ENCODE results near the gene RIMKLA. TPM values are rescaled to one million over a fixed set of nuclear protein-coding genes. Genes with fewer than 3 reads are reported as not detected.
A peak's percentile ranks its signal among the peaks of the same experiment; 100 is the strongest.

RIMKLA gene
- total and polyA plus RNA-seq, 2 of the 13 experiments (the other 11 are each of a cell fraction or from before 2014, with no cell fraction given): 2.5 to 3.8 TPM

- TF ChIP-seq ZNF562 (CRISPR knock-in tag; IDR thresholded peaks at IDR 0.05; ENCODE audit: borderline replicate concordance): no peak
- TF ChIP-seq HMGXB3 (CRISPR knock-in tag; IDR thresholded peaks at IDR 0.05; ENCODE audit: borderline replicate concordance): peak; percentile 99
- TF ChIP-seq ISX (CRISPR knock-in tag; conservative IDR thresholded peaks at IDR 0.05): no peak
- TF ChIP-seq SP1 (IDR thresholded peaks at IDR 0.05): no peak
- peak; percentile 97 for TF ChIP-seq SP1 (CRISPR knock-in tag; IDR thresholded peaks at IDR 0.05)
- no peak for TF ChIP-seq FOXP1 (IDR thresholded peaks at IDR 0.05)
- no peak; the same call in 1 of the 2 replicates for TF ChIP-seq FOXP1 (CRISPR knock-in tag; IDR thresholded peaks at IDR 0.05)
- TF ChIP-seq TGIF2 (CRISPR knock-in tag; IDR thresholded peaks at IDR 0.05): peak; percentile 53
- TF ChIP-seq, protein P1, sequence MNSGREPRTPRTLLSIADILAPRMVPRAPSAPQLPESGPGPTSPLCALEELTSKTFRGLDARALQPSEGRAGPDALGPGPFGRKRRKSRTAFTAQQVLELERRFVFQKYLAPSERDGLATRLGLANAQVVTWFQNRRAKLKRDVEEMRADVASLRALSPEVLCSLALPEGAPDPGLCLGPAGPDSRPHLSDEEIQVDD (CRISPR knock-in tag; IDR thresholded peaks at IDR 0.05; ENCODE audit: borderline replicate concordance): no peak
- TF ChIP-seq HDAC6 (IDR thresholded peaks at IDR 0.05; ENCODE audit: low read depth, low read length): no peak
- TF ChIP-seq SATB2 (CRISPR knock-in tag; IDR thresholded peaks at IDR 0.05): no peak
- TF ChIP-seq ZFP62 (CRISPR knock-in tag; IDR thresholded peaks at IDR 0.05): no peak
- TF ChIP-seq ZSCAN25 (CRISPR knock-in tag; IDR thresholded peaks at IDR 0.05): no peak
- peak; percentile 85 for TF ChIP-seq NFYB (CRISPR knock-in tag; IDR thresholded peaks at IDR 0.05)
- no peak for TF ChIP-seq CEBPB (IDR thresholded peaks at IDR 0.05; ENCODE audit: borderline replicate concordance, low read depth, low read length)
- TF ChIP-seq, protein P2, sequence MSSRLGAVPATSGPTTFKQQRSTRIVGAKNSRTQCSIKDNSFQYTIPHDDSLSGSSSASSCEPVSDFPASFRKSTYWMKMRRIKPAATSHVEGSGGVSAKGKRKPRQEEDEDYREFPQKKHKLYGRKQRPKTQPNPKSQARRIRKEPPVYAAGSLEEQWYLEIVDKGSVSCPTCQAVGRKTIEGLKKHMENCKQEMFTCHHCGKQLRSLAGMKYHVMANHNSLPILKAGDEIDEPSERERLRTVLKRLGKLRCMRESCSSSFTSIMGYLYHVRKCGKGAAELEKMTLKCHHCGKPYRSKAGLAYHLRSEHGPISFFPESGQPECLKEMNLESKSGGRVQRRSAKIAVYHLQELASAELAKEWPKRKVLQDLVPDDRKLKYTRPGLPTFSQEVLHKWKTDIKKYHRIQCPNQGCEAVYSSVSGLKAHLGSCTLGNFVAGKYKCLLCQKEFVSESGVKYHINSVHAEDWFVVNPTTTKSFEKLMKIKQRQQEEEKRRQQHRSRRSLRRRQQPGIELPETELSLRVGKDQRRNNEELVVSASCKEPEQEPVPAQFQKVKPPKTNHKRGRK (CRISPR knock-in tag; IDR thresholded peaks at IDR 0.05): no peak
- TF ChIP-seq ZNF7 (CRISPR knock-in tag; IDR thresholded peaks at IDR 0.05): no peak
- TF ChIP-seq ZBTB7A (CRISPR knock-in tag; IDR thresholded peaks at IDR 0.05): no peak
- TF ChIP-seq, protein P3, sequence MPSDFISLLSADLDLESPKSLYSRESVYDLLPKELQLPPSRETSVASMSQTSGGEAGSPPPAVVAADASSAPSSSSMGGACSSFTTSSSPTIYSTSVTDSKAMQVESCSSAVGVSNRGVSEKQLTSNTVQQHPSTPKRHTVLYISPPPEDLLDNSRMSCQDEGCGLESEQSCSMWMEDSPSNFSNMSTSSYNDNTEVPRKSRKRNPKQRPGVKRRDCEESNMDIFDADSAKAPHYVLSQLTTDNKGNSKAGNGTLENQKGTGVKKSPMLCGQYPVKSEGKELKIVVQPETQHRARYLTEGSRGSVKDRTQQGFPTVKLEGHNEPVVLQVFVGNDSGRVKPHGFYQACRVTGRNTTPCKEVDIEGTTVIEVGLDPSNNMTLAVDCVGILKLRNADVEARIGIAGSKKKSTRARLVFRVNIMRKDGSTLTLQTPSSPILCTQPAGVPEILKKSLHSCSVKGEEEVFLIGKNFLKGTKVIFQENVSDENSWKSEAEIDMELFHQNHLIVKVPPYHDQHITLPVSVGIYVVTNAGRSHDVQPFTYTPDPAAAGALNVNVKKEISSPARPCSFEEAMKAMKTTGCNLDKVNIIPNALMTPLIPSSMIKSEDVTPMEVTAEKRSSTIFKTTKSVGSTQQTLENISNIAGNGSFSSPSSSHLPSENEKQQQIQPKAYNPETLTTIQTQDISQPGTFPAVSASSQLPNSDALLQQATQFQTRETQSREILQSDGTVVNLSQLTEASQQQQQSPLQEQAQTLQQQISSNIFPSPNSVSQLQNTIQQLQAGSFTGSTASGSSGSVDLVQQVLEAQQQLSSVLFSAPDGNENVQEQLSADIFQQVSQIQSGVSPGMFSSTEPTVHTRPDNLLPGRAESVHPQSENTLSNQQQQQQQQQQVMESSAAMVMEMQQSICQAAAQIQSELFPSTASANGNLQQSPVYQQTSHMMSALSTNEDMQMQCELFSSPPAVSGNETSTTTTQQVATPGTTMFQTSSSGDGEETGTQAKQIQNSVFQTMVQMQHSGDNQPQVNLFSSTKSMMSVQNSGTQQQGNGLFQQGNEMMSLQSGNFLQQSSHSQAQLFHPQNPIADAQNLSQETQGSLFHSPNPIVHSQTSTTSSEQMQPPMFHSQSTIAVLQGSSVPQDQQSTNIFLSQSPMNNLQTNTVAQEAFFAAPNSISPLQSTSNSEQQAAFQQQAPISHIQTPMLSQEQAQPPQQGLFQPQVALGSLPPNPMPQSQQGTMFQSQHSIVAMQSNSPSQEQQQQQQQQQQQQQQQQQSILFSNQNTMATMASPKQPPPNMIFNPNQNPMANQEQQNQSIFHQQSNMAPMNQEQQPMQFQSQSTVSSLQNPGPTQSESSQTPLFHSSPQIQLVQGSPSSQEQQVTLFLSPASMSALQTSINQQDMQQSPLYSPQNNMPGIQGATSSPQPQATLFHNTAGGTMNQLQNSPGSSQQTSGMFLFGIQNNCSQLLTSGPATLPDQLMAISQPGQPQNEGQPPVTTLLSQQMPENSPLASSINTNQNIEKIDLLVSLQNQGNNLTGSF (CRISPR knock-in tag; IDR thresholded peaks at IDR 0.05): no peak
- peak; percentile 84 for TF ChIP-seq MXD4 (CRISPR knock-in tag; IDR thresholded peaks at IDR 0.05)
Observed at GRCh38 chr1:42462828-42463763, 82.5 kb downstream of the RIMKLA start, which contains the start of gene CCDC30 (continued).

Data from HepG2 (cell line).